Measurements from ENCODE around the gene PPIE. TPM values are rescaled to one million over a fixed set of nuclear protein-coding genes. Genes with fewer than 3 reads are reported as not detected.
"Not testable (repeated sequence)": the region's sequence is repeated elsewhere in the genome, so short reads cannot be mapped to it uniquely, and the experiment has no call there.

PPIE gene
- total RNA-seq, 1 experiment from 2014 or later: 43.7 TPM

DNA sequence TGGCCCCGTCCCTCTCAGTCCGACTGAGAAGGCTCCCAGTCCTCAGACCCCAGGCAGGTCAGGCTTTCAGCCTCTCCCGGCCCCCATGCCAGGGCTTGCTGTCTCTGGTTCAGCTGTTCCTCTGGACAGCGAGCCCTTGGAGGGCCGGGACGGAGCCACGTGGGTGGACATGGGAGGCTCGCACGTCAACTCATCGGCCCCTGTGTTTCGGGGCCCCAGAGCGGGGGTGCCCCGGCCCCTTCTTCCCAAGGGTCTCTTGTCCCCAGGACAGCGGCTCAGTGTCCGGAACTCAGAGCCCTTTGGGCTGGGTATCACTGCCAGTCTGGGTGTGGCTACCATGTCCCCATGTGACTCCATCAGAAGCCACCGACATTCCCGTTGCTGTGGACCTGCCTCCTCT lies 39.2 kb downstream of the PPIE start:
- not testable (repeated sequence) for DNase-seq (ENCODE audit: low spot score)

DNA sequence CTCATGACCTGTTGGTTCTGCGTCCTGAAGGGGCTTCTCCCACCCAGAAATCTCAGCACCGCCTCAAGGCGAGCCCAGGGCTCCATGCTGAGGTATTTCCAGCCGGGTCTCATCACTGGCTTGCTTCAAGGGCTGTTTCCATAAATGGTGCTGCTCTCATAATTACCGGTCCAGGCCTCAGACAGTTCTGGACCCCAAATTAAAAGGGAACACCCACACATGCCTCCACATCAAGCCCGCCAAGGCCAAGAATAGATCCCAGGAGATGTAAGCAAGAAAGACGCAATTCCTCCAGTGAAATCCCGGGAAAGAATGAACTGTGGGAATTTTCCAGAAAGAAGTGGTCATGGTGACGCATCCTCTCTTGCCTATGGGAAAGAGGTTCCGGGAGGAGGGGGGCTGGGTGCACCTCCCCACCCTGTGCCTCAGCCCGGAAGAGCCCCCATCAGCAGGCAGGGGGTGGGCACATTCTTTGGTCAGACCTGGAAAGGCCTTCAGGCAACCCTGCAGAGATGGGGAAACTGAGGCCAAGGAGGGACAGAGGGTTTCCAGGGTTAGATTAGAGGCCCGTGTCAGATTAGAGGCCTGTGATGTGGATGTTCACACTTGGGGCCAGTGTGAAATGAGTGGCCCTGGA lies 39.9 kb downstream of the PPIE start:
- not testable (repeated sequence) for DNase-seq (ENCODE audit: low spot score)

DNA sequence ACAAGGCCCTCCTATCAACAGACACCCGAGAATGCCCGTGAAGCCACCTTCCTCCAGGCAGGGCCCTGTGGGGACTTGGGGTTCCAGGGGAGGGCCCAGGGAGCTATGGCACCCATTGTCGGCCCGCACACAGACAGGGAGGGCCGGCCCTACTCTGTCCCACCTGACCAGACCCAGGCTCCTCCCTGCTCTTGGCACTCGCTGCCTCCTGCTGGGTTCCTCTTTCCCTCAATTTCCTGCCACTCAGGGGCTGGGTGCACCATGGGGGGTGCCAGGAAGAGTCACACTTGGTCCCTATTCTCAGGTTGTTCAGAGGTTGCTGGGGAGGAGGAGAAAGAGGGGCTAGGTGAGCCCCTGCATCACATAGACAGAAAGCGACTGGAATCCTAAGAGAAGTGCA lies 40.5 kb downstream of the PPIE start:
- DNase-seq (ENCODE audit: low spot score): no peak

DNA sequence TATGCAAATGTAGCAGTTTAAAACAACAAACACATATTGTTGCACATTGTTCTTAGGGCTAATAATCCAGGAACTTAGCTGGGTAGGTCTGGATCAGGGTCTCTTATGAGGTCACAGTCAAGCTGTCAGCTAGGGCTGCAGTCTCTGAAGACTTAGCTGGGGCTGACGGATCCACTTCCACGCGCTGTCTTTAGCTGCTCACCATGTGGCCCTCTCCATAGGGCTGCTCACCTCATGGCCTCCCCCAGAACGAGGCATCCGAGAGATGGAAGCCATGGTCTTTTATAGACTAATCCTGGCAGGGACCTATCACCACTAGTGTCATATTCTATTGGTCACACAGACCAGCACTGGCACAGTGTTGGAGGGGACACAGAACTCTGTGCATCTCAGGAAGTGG lies 41.1 kb downstream of the PPIE start:
- no peak for DNase-seq (ENCODE audit: low spot score)

DNA sequence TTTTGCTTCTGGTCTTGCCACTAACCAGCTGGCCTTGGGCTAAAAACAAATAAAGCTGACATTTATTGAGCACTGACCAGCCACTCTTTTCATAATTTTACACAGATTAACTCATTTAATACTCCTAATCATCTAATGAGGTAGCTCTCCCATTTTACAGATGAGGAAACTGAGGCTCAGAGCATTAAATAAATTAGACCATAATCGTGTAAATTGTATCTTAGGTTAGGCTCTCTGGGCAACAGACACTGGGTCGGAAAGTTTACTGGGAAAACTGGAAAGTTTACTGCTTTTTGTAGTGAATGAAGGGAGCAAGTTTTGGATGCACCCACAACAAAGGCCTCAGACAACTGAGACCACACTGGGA lies 42.6 kb downstream of the PPIE start:
- DNase-seq (ENCODE audit: low spot score): no peak

DNA sequence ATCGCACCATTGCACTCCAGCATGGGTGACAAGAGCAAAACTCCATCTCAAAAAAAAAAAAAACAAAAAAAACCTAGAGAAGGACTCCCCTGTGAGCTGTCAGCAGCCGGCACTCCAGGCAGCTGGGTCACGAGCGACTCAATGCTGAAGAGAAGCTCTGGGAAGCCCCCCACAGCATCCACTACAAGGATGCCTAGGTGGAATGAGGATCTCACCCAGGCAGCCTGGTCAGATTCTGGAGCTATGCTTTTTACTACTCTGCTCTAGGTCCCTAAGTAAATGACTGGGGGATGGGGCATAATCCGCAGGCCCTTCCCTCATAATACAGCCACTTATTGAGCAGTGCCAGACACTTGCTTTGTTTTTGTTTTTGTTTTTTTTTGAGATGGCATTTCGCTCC lies 43.4 kb downstream of the PPIE start:
- DNase-seq (ENCODE audit: low spot score): no peak

DNA sequence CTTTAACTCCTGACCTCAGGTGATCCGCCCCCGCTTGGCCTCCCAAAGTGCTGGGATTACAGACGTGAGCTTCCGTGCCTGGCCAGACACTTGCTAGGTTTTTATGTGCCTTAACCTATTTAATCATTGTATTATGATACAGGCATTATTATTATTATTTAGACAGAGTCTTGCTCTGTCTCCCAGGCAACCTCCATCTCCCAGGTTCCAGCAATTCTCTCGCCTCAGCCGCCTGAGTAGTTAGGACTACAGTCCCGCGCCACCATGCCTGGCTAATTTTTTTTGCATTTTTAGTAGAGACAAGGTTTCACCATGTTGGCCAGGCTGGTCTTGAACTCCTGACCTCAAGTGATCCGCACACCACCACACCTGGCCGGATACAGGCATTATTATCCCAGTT lies 44.0 kb downstream of the PPIE start:
- not testable (repeated sequence) for DNase-seq (ENCODE audit: low spot score)

DNA sequence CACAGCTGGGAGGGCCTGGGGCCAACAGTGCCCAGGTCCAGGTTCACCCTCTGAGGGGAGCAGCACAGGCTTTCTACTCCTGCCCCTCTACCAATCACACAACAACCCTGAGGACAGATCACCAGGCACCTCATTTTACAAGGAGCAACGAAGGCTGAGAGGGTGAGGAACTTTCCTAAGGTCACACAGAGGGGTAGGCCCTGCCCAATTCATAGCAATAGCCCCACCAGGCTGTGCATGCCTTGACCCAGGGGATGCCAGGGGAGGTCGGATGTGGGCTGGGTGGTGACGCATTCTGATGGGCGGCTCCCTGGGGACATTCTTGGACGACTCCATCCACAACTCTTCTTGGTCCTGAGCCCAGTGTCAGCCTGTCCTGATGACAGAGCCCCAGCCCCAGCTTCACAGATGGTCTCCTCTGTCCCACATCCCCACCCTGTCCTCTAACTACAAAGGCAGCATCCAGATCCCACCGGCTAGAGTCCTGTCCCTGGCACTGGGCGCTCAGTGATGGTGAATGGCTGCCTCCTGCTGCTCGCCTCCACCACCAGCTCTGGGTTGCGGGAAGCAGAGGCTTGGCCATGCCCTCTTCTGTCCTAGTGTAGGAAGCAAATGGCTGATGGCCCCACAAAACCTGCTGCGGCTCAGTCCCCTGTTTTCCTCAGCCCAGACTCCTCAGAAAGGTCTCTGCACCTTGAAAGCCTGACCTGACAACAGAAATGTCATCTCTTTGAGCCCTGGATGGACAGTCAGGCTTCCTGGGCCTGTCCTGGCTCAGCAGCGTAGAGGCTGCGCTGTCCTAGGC lies 47.8 kb downstream of the PPIE start:
- not testable (repeated sequence) for DNase-seq (ENCODE audit: low spot score)

DNA sequence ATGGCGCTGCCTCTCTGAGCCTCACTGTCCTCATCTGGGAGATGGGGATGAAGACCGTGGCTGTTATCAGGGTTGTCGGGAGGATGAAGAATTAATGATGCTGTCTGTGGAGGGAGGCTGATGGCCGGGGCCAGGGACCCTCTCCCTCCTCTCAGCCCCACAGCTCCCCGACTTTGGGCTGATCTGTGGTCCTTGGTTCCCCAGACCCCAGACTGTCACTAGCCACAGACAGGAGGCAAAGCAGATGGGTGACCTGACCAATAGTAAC lies 48.4 kb downstream of the PPIE start:
- not testable (repeated sequence) for DNase-seq (ENCODE audit: low spot score)

DNA sequence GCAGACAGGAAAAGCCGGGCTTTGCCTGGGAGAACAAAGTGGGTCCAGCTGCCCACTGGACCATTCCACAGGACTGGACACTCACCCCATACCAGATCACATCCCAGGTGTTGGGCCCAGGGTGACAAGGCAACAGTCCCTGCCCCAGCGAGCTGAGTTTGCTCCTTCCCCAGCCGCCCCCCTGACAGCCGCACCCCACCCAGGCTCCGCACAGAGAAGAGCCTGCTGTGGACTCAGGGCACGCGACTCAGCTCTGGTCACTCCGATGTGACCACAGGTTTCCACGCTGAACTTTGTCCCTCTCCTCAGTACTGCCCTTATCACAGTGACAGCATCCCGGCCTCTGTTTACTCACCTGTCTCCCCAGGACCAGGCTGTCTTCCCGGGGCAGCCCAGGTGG lies 48.8 kb downstream of the PPIE start:
- no peak for DNase-seq (ENCODE audit: low spot score)

DNA sequence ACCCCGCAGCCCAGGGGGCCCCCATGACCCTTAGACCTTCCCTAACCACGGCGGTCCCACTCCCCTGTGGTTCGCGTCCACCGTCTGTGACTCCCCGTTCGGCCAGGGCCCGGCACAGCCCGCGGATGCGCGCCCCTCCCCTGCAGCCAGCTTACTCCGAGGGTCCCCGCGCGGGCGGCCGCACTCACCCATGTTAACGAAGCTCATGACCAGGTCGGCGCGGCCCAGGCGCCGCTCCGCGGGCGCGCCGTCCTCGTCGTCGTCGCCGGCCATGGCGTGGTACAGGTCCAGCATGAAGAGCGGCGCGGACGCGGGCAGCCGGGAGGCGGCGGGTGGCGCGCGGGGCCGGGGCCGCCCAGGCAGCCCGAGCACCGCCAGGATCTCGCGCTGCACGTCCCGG lies 49.3 kb downstream of the PPIE start:
- DNase-seq (ENCODE audit: low spot score): not testable (repeated sequence)

DNA sequence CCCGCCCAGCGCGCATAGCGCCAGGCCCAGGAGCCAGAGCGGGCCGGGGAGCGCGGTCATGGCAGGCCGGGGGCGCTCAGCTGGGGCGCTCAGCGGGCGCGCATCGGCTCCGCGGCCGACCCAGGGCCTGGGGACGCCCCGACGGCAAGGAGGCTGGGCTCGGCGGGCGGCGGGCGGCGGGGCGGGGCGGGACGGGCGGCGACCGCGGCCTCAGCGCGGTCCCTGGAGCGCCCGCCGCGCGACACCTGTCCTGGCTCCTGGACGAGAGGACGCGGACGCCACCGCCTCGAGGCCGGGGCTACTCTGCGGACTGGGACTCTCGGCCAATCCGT lies 49.7 kb downstream of the PPIE start:
- DNase-seq (ENCODE audit: low spot score): no peak

DNA sequence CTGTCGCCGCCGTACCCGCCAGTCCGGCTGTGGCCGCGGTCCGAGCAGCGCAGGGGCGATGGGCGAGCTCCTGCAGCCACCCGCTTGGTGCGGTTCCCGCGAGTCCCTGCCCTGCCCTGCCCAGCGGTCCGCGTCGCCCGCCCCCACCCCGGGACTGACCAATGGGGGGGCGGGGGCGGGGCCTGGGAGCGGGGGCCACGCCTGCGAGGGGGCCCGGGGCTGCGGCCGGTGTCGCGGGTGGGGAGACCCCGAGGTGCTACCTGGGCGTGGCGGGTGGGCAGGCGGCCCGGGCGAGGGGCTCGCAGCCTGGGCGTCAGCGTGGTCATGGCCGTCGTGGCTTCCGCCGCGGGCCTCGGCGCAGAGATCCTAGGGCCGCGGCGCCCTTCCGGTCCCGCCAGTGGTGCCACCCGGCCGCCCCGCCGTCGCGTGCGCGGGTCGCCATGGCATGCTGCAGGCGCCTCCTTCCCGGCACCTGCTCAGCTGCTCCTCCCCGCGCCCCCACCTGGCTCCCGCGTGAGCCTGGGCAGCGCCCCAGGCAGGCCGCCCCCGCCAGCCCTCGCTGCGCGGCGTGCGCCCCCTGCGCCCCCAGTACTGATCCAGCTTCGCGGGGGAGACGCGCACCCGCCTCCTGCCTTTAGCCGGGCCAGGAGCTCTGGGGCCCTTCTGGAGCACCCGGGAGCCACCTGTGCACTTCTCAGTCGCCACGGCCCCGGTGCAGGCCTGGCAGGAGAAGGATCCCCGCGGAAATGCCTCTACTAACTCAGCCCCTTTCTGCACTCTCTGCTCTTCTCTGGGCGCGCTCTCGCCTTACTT lies 50.3 kb downstream of the PPIE start, which contains the start of gene BMP8B:
Gene BMP8B (minus strand): TSS at position 108 of the 813 bp plus-strand sequence. CDS start 380 bp downstream, outside the sequence.
- no peak for DNase-seq (ENCODE audit: low spot score)

DNA sequence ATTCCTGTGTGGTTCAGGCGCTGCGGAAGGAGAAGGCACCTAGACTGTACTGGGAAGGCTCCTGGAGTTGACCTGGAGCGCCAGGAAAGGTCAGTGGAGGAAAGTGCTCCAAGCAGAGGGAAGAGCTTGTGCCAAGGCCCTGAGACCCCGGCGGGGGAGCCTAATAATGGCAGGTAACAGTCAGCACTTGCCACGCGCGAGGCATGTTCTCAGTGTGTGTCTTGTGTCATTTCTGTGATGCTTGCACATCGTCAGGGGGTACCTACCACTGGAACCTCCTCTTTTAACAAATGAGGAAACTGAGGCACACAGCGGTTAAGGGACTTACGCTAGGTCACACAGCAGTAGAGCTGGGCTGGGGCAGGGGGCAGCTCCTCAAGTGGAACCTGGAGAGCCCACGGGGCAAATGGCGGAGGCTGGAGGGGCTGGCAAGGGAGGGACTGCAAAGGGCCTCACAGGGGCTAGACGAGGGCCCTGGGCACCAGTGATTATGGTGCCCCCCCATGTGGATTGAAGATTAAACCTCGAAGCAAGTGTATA lies 51.0 kb downstream of the PPIE start:
- no peak for DNase-seq (ENCODE audit: low spot score)

DNA sequence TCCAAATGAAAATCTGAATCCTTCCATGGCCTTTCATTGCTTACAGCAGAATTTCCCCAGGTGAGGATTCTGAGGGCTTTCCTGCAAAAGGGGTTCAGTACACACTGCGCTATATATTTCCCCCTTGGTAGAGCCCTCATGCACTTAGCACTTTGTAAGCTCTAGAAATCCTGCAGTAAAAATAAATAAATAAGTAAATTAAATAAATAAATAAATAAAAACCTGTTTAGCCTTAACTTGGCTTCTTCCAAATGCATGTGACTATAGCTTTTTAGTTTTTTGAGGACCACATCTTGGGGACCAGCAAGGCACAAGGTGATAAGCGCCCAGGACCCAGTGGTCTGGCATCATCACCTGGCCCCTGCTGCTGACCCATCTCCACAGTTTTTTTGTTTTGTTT lies 53.2 kb downstream of the PPIE start:
- no peak for DNase-seq (ENCODE audit: low spot score)

DNA sequence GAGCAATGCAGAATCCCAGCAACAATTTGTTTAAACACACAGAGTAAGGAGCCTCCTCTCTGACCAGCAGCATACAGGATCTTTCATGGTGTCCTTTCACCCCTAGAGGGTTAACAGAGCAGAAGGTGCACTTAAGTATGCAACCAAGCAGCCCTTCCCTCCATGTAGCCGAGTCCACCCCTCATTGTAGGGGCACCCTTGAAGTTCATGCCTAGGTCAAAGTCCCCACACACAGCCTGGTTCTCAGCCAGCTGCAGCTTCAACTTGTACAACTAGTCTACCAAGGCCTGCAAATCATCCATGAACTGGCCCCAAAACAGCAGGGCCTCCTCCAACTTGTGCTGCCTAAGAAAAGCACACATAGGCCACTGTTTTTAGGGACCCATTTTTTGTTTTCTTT lies 57.0 kb downstream of the PPIE start:
- no peak for DNase-seq (ENCODE audit: low spot score)

DNA sequence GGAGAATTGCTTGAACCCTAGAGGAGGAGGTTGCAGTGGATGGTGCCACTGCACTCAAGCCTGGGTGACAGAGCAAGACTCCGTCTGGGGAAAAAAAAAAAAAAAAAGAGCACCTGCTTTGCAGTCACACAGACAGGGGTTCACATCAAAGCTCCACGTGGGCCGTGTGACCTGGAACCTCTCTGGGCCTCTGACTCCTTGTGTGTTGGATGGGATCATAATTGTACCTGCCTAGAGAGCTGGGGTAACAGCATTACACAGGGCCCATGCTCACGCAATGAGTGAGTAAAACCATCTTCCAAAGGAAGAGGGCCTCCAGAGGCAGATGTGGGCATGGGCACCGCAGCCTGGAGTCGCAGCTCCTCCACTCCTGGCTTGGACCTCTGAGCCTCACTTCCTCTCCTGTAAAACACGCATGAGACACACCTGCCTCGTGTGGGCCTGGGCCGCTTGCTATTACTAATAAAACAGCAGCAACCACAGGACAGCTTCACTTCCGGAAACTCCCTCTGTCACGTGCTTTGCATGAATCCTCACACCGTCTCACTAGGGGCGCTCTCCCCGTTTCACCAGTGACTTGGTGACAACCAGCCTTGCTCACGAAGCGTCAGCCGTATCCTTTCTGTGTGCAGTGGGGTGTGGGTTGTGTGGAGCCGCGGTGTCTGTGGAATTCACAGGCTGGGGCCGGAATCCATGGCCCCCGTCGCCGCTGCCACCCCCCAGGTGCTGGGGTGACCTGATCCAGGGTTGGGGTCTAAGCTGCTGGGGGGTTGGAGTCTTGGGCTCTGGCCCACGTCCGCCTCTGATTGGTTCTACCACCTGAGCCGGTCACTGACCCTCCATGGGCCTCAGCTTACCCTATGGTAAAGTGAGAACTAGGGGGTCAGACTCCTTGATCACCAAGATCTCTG lies 60.4 kb downstream of the PPIE start:
- DNase-seq (ENCODE audit: low spot score): peak; percentile 83

DNA sequence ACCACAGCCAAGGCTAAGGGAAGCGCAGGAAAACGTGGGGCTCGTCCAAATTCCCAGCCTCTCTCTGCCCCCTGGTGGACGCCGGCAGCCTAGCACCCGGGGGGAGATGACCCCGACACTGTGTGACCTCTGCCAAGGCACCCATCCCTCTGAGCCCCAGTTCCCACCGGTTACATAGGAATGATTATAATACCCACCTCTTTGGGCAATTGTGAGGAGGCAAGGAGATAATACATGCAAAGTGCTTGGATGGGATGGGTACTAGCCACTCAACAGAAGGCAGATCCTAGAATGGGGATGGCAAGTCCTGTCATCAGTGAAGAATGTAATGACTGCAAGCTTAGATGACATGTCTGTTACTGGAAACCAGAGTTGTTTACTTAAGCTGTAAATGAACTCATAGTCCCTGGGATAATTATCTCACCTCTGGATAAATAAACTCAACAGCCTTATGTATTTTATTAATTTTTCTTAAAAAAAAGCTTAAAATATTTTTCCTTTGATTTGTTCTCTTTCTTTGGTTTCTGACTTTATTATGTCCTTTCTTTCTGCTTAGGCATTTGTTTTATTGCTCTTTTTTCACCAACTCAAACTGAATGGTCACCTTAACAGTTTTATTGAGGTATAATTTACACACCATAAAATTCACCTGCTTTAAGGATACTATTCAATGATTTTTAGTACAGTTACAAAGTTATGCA lies 61.2 kb downstream of the PPIE start:
- peak; percentile 71 for DNase-seq (ENCODE audit: low spot score)

DNA sequence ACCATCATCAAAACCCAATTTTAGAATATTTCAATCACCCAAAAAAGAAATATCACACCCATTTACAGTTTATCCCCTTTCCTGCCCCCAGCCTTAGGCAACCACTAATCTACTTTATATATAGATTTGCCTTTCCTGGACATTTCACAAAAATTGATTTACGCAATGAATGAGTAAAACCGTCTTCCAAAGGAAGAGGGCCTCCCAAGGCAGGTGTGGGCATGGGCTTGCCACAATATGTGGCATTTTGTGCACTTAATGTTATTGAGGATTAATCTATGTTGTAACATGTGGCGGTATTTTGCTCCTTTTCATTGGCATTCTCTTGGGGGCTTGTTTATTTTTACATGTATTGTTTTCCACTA lies 61.8 kb downstream of the PPIE start:
- no peak for DNase-seq (ENCODE audit: low spot score)

DNA sequence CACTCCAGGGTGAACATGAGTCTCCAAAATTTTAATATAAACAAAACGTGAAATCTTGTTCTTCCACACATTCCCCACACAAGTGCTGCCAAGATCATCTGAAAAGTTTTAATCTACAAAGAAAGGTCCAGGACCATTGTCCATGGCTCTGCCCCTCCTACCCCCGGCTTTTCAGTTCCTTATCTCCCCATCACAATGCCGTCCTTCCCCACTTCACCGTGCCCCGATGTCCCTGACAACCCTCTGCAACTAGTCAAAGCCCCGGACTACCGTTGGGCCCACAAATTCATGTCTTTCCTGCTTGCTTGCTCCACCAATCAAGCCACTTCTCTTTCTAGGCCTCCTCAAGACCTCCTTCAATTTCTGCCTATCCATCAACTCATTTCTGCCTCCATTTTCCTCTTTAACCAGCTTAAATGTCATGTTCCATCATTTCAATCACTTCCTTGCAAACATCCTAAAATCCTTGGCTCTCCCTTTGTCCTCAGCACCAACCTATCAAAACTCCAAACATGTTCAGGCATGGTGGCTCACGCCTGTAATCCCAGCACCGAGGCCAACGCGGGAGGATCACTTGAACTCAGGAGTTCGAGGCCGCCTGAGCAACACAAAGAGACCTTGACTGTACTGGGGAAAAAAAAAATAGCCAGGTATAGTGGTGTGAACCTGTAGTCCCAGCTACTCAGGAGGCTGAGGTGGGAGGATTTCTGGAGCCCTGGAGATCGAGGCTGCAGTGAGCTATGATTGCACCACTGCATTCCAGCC lies 64.0 kb downstream of the PPIE start:
- no peak for DNase-seq (ENCODE audit: low spot score)
